Upper lobe of right lung (tissue), 1 donor: ENCODE data around the gene RNASE11. TPM values are rescaled to one million over a fixed set of nuclear protein-coding genes. Genes with fewer than 3 reads are reported as not detected.

Source experiments
- ATAC-seq: fragments of 200-7000 bp; cut with Tn5 transposase; one replicate; pipeline ENCODE4 v1.9.1; 2020; ENCODE audit warnings: mild to moderate bottlenecking, moderate library complexity
- DNase-seq: peaks from one replicate; pipeline ENCODE4 v3.0.0-alpha.2; 2020
- H3K27ac ChIP-seq: fragments of 200-600 bp; one replicate; pipeline ENCODE4 v1.8.0; 2022
- H3K27me3 ChIP-seq: fragments of 200-600 bp; one replicate; pipeline ENCODE4 v1.8.0; 2022; ENCODE audit warnings: mild to moderate bottlenecking
- H3K36me3 ChIP-seq: fragments of 200-600 bp; one replicate; pipeline ENCODE4 v1.8.0; 2022
- H3K4me1 ChIP-seq: fragments of 200-600 bp; one replicate; pipeline ENCODE4 v1.8.0; 2022
- H3K4me3 ChIP-seq: fragments of 200-600 bp; one replicate; pipeline ENCODE4 v1.8.0; 2022; ENCODE audit warnings: mild to moderate bottlenecking
- H3K9me3 ChIP-seq: fragments of 200-600 bp; one replicate; pipeline ENCODE4 v1.8.0; 2022
- CTCF ChIP-seq: fragments of 200-600 bp; IDR thresholded peaks from one replicate; pipeline ENCODE4 v1.8.0; 2022; ENCODE audit warnings: antibody characterized with exemption
- intact Hi-C: fragments of 100-400 bp; cut with DNase I; formaldehyde crosslinking; loops from one replicate; pipeline ENCODE4 v1.11.0; 2022
- total RNA-seq: library from RNA; stranded (reverse); fragmentation: NEBNext Ultra II Directional; extraction: Animal tissue kit (Norgen Biotek cat#: 25700); gene quantifications from one replicate; pipeline ENCODE4 v1.2.1, GENCODE V29; 2021
- donor health status: DM: no; HTN: yes; CAD: no; lungs with severe emphysema.

RNASE11 gene
- total RNA-seq, 1 donor from 2014 or later, result not detected

GRCh38 chr14:20611277-20611676 lies 23.5 kb upstream of the RNASE11 start:
- H3K27me3 ChIP-seq, result no peaks in the 10 kb centered on the region
- ATAC-seq (no peak), DNase-seq (no peak)
- H3K4me1 ChIP-seq, result peaks cover 18% of the 10 kb centered on the region
- no peaks in the 10 kb centered on the region for H3K9me3 ChIP-seq
- H3K4me3 ChIP-seq, result no peak overlapping the region
- H3K27ac ChIP-seq, result no peak overlapping the region
- no peak for TF ChIP-seq CTCF
- no peaks in the 10 kb centered on the region for H3K36me3 ChIP-seq
- intact Hi-C loops, result loop anchor here (10.0 kb wide), 1 partner anchor 74 kb away; the partner anchor contains the start of genes ANG and RNASE4

- Histone ChIP-seq H3K9me3 (no peaks in the 10 kb centered on the region), H3K4me1 (peaks cover 18% of the 10 kb centered on the region), H3K27ac (peak overlapping the region; percentile 43), H3K27me3 (no peaks in the 10 kb centered on the region), H3K4me3 (peak overlapping the region; percentile 90), H3K36me3 (no peaks in the 10 kb centered on the region)
- DNase-seq (peak; percentile 86), ATAC-seq (peak; percentile 51)
- intact Hi-C loops, result loop anchor here (10.0 kb wide), 1 partner anchor 75 kb away; the partner anchor contains the start of genes ANG and RNASE4
- no peak for TF ChIP-seq CTCF
These were observed 22.4 kb upstream of the RNASE11 start for GRCh38 chr14:20610002-20610765.

- intact Hi-C loops, result loop anchor here (5.0 to 10.0 kb wide), 2 partner anchors 75 to 77 kb away; partner anchors contain the start of genes ANG and RNASE4
- H3K27ac ChIP-seq, result peak overlapping the region; percentile 43
- ATAC-seq (peak; percentile 78), DNase-seq (peak; percentile 68)
- TF ChIP-seq CTCF, result peak; percentile 91
- H3K36me3 ChIP-seq, result no peaks in the 10 kb centered on the region
- H3K4me3 ChIP-seq, result peak overlapping the region; percentile 90
- peaks cover 18% of the 10 kb centered on the region for H3K4me1 ChIP-seq
- H3K9me3 ChIP-seq, result no peaks in the 10 kb centered on the region
- no peaks in the 10 kb centered on the region for H3K27me3 ChIP-seq
These were observed 21.6 kb upstream of the RNASE11 start for GRCh38 chr14:20609215-20610001.

GRCh38 chr14:20608383-20609110 lies 20.7 kb upstream of the RNASE11 start:
- peaks cover 18% of the 10 kb centered on the region for H3K4me1 ChIP-seq
- no peak for TF ChIP-seq CTCF
- DNase-seq (no peak), ATAC-seq (no peak)
- no peak overlapping the region for H3K27ac ChIP-seq
- H3K27me3 ChIP-seq, result no peaks in the 10 kb centered on the region
- no peaks in the 10 kb centered on the region for H3K36me3 ChIP-seq
- no peak overlapping the region for H3K4me3 ChIP-seq
- intact Hi-C loops, result loop anchor here (5.0 kb wide), 1 partner anchor 76 kb away; no protein-coding TSS in a partner anchor
- no peaks in the 10 kb centered on the region for H3K9me3 ChIP-seq

GRCh38 chr14:20607617-20608016 lies 19.8 kb upstream of the RNASE11 start:
- no peaks in the 10 kb centered on the region for H3K9me3 ChIP-seq
- H3K27me3 ChIP-seq, result no peaks in the 10 kb centered on the region
- no peak overlapping the region for H3K4me3 ChIP-seq
- H3K36me3 ChIP-seq, result no peaks in the 10 kb centered on the region
- no peak overlapping the region for H3K27ac ChIP-seq
- TF ChIP-seq CTCF, result no peak
- DNase-seq (no peak), ATAC-seq (no peak)
- intact Hi-C loops, result loop anchor here (5.0 kb wide), 1 partner anchor 75 kb away; no protein-coding TSS in a partner anchor
- peaks cover 15% of the 10 kb centered on the region for H3K4me1 ChIP-seq
